Skeletal muscle satellite cell (primary cell): ENCODE results near the gene SPEG.

Experiments
- H3K27me3 ChIP-seq: 2 replicates; pipeline ENCODE4 v1.7.0; 2013; ENCODE audit warnings: low read length; ENCODE audit not compliant: control insufficient read depth, insufficient read depth
- H3K36me3 ChIP-seq: 2 replicates; pipeline ENCODE4 v1.7.0; 2013; ENCODE audit warnings: mild to moderate bottlenecking, control low read depth, low read length; ENCODE audit not compliant: insufficient read depth
- H3K4me1 ChIP-seq: 2 replicates; pipeline ENCODE4 v1.7.0; 2013; ENCODE audit warnings: low read length; ENCODE audit not compliant: control insufficient read depth, insufficient read depth
- H3K4me2 ChIP-seq: 2 replicates; pipeline ENCODE4 v1.7.0; 2013; ENCODE audit warnings: mild to moderate bottlenecking, low read length
- H3K4me3 ChIP-seq: 2 replicates; pipeline ENCODE4 v1.7.0; 2013; ENCODE audit warnings: low read length
- H3K9ac ChIP-seq: 2 replicates; pipeline ENCODE4 v1.7.0; 2013; ENCODE audit warnings: mild to moderate bottlenecking, low read depth, low read length, moderate library complexity
- H3K9me3 ChIP-seq: replicated peaks from 2 replicates; pipeline ENCODE4 v1.7.0; 2013; ENCODE audit warnings: mild to moderate bottlenecking, control low read depth, low read length

The SPEG gene

DNA sequence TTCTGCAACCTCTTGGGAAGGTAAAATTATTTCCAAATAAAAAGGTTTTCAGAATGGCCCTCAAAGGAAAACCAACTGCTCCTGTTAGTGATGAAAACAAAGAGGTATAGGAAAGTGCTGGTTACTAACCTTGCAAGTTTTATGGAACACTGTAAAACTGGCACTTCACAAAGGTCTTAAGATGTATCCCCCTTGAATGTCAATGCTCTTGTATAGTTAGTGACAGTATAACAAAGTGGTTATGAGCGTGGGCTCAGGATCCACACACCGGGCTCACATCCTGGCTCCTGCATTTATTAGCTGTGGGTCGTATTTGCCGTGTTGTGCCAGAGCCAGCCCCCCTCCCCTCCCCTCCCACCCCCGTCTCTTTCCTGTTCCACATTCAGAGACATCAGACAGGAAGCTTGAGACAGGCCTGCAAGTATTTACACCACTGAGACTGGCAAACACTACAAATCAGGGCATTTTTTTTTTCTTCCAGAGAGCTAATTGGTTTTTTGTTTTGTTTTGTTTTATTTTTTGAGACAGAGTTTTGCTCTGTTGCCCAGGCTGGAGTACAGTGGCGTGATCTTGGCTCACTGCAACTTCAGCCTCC lies 37.7 kb upstream of the SPEG start:
- Histone ChIP-seq H3K9ac (no peak overlapping the region), H3K36me3 (no peaks in the 10 kb centered on the region), H3K9me3 (no peaks in the 10 kb centered on the region), H3K27me3 (no peaks in the 10 kb centered on the region), H3K4me3 (no peak overlapping the region), H3K4me1 (peaks cover 21% of the 10 kb centered on the region), H3K4me2 (no peak overlapping the region)

DNA sequence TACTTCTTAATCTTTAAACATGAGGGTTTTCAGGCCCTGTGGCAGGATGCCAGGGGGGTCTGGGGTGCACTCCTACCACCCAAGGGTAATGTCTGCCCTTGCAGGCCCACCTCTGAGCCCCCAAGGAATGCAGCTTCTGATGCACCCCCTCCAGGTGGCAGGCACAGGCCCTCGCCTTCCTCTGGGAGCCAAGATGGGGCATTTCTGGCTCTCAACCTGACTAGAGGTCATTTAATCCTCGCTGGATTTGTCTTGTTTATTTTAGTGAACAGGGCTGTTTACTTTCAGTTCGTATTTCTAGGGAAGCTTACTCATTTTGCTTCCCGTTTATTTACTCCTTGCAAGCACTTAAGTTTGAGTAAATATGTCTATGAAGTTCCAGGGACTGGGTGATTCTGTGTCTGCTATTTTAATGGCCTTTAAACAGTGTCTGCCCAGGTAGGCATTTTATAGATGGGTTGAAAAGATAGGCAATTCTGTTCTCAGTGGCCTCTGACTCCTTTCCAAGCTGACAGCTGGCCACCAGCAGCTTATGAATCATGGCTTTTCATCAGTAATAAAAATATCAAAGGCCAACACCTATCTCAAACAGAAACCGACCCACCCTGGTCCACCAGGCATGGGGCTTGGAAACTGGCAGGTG lies 35.8 kb upstream of the SPEG start:
- Histone ChIP-seq H3K4me1 (peaks cover 24% of the 10 kb centered on the region), H3K9ac (no peak overlapping the region), H3K9me3 (no peaks in the 10 kb centered on the region), H3K4me2 (peak overlapping the region; percentile 50), H3K36me3 (no peaks in the 10 kb centered on the region), H3K27me3 (no peaks in the 10 kb centered on the region), H3K4me3 (no peak overlapping the region)

DNA sequence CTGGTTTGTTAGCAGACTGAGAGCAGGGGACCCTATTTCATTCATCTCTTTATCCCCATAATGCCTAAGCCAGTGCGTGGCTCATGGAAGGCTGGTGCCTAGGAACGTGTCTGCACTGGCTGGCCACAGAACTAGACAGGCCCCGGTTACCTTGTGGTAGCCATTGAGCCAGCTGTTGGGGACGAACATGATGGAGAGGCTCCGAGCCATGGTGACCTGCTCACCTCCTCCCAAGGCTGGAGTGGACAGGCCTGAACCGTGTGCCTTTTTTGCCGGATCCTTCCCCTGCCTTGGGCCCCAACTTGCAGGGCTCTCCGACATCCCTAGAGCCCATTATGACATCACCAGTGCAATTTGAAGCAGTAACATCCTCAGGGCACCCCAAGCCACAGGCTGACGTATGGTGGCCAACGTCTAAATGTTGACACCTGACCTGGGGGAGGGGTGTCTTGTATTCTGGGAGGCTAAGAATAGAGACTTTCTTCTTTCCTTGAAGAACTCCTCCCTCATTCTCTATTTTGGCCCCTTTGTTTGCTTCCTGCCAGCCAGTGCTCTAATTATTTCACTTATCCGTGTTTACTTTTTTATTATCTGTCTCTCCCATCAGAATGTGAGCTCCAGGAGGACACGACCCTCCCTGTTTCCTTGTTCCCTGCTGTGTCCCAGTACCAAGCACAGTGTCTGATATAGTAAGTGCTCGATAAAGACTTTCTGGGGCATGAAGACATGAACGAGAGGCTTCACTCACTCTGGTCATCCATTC lies 34.7 kb upstream of the SPEG start:
- H3K4me2 ChIP-seq = no peak overlapping the region
- peaks cover 32% of the 10 kb centered on the region for H3K4me1 ChIP-seq
- H3K9me3 ChIP-seq = no peaks in the 10 kb centered on the region
- no peak overlapping the region for H3K4me3 ChIP-seq
- H3K36me3 ChIP-seq = no peaks in the 10 kb centered on the region
- no peaks in the 10 kb centered on the region for H3K27me3 ChIP-seq
- H3K9ac ChIP-seq = no peak overlapping the region

DNA sequence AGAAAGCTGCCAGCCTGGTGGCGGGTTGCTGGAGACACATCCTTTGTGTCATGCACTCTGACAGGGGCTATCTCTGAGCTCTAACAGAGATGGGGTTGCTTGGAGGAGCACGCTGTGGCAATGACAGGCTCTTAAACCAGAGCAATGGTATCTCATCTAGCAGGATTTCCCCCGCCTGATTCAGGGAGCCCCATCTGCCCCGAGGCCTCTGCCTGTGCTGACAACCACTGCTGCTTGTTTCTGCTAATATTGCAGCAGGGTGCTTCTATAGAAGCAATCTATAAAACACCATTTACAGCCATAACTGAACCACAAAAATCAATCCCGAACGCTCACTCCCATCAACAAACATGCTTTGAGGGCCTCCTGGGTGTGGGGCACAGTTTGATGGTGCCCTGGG lies 34.1 kb upstream of the SPEG start:
- Histone ChIP-seq H3K9me3 (no peaks in the 10 kb centered on the region), H3K4me1 (peaks cover 37% of the 10 kb centered on the region), H3K36me3 (no peaks in the 10 kb centered on the region), H3K4me3 (no peak overlapping the region), H3K9ac (no peak overlapping the region), H3K27me3 (no peaks in the 10 kb centered on the region), H3K4me2 (no peak overlapping the region)

DNA sequence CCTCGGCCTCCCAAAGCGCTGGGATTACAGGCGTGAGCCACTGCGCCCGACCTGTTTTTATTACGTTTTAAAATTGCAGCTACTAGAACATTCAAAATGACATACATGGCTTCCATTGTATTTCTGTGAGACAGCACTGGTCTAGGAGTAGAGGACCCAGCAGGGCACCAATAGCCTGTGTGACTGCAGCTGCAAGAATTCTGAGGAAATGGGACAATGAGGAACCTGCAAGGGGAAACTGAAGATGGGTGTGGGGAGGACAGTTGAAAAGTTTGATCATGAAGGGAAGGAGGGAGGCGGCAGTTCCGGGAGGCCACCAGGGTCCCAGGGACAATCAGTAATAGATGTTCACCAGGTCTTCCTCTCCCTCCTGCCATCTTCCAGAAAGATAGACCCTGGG lies 33.0 kb upstream of the SPEG start:
- Histone ChIP-seq H3K27me3 (no peaks in the 10 kb centered on the region), H3K4me3 (no peak overlapping the region), H3K9me3 (no peaks in the 10 kb centered on the region), H3K4me2 (no peak overlapping the region), H3K4me1 (peaks cover 48% of the 10 kb centered on the region), H3K36me3 (no peaks in the 10 kb centered on the region), H3K9ac (no peak overlapping the region)

DNA sequence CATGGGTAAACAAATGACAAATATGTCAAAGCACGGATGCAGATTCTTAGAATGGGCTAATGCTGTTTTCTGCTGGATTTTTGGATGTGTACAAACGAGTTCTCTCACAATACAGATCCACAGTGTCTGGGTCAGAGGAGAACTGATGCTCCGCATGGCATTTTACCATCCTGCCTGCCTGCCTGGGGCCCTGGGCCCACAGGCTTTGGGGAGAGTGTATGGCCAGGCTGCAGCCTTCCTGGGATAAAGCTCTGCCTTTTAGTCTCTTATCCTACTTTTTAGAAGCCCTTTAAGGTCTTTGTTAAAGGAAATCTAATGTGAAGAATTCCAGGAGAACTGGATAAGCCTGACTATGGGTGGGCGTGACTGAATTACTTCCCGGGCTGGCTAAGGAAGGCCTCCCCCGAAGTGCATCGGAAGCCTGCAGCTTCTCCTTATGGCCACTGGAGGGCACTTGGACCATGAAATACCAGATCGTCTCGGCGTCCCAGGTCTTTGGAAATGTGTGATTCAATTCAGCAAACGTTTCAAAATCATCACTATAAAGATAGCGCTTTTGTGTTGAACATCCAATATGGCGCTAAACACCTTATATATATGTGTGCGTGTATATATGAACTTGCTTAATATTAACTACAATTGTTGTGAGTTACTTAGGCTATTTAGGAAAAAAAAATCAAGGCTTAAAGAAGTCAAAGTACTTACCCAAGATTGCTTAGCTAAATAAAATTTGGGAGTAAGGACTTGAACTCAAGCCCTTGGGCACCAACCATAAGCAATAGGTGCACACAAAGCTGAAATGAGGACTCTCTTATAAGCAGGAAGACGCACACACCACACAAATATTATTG lies 31.8 kb upstream of the SPEG start:
- H3K9me3 ChIP-seq = no peaks in the 10 kb centered on the region

DNA sequence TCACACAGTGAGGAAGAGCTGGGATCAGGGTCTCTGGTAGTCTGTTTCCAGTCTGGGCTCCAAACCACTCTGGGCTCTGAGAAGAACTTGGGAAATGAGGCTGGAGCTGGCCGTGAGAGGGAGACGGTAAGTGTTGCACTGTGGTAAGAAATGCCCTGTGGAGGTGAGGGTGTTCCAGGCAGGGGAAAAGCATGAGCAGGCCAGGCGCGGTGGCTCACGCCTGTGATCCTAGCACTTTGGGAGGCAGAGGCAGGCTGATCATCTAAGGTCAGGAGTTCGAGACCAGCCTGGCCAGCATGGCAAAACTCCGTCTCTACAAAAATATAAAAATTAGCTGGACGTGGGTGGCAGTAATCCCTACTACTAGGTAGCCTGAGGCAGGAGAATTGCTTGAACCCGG lies 30.8 kb upstream of the SPEG start:
- Histone ChIP-seq H3K9me3 (no peaks in the 10 kb centered on the region), H3K4me3 (no peak overlapping the region), H3K9ac (no peak overlapping the region), H3K27me3 (no peaks in the 10 kb centered on the region), H3K4me1 (peaks cover 44% of the 10 kb centered on the region), H3K4me2 (no peak overlapping the region), H3K36me3 (no peaks in the 10 kb centered on the region)

More for the DNA sequence above, 31.8 kb upstream of the SPEG start:
- Histone ChIP-seq H3K4me1 (peaks cover 50% of the 10 kb centered on the region), H3K4me3 (no peak overlapping the region), H3K9ac (no peak overlapping the region), H3K27me3 (no peaks in the 10 kb centered on the region), H3K4me2 (no peak overlapping the region), H3K36me3 (no peaks in the 10 kb centered on the region)

DNA sequence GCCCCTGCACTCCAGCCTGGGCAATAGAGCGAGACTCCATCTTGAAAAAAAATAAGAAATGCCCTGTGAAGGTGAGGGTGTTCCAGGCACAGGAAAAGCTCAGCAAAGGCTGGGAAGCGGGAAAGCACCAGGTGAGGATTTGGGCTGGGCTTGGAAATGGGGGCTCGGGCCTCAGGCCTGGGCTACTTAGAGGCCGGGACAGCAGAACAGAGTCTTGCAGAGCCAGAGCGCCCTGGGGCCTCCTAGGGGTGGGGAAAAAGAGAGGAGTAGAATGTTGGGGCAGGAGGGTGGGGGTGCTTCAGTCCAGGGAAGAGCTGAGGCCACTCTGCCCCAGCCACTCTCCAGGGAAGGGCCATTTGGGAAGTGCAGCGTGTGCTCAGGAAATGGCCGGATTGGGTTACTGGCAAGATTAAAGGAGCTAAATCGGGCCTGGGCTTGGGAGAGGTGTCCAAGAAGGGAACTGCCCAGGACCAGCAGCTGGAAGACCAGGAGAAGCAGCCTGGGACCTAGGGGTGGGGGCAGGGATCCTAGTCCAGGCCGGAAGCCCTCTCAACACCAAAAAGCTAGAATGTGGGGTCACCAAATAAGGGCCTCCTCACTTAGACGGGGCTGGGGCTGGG lies 30.2 kb upstream of the SPEG start:
- no peak overlapping the region for H3K4me3 ChIP-seq
- H3K36me3 ChIP-seq = no peaks in the 10 kb centered on the region
- H3K9ac ChIP-seq = peak overlapping the region; percentile 67
- H3K9me3 ChIP-seq = no peaks in the 10 kb centered on the region
- H3K27me3 ChIP-seq = no peaks in the 10 kb centered on the region
- peaks cover 39% of the 10 kb centered on the region for H3K4me1 ChIP-seq
- H3K4me2 ChIP-seq = peak overlapping the region; percentile 38

DNA sequence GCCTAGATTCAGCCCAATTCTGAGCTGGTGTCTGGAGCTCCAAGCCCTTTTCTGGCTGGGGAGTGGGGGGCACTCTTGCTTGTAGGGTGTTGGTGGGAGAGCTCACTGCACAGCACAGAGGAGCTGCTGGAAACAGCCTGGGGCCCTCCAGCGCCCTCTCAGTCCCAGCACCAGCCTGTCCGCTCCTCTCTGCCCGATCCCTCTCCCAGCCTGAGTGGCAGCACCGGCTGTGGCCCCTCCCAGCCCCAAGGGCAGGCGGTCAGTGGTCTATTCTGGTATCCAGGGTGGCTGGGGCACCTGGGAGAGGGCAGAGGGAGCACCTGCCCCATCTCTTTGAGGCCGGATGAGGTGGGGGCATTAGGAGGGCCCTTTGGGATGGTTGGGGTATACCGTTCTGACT lies 29.7 kb upstream of the SPEG start:
- Histone ChIP-seq H3K4me2 (peak overlapping the region; percentile 38), H3K9me3 (no peaks in the 10 kb centered on the region), H3K4me1 (peaks cover 39% of the 10 kb centered on the region), H3K27me3 (no peaks in the 10 kb centered on the region), H3K4me3 (no peak overlapping the region), H3K36me3 (no peaks in the 10 kb centered on the region), H3K9ac (peak overlapping the region; percentile 67)

DNA sequence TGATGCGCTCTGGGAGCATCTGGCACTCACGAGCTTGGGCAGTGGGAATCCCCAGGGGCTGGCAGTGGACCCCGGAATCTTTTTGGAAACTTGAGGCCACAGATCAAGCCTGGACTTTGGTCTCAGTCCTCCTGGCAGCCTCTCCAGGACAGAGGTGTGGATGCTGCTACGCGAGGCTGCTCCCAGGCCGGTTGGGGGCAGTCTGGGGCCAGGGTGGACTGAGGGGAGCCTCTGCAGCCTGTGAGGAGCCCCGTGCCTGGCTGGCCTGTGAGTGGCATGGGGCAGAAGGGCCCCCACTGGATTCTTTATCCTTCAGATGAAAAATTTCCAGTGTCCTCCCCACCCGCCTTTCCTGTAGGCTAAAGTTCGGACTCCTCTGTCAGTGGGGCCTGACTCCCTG lies 29.2 kb upstream of the SPEG start:
- Histone ChIP-seq H3K4me3 (no peak overlapping the region), H3K36me3 (no peaks in the 10 kb centered on the region), H3K4me1 (peaks cover 39% of the 10 kb centered on the region), H3K27me3 (no peaks in the 10 kb centered on the region), H3K4me2 (no peak overlapping the region), H3K9ac (peak overlapping the region; percentile 67), H3K9me3 (no peaks in the 10 kb centered on the region)
